HEK293 (cell line): ENCODE data around the gene HYDIN.
A peak's percentile ranks its signal among the peaks of the same experiment; 100 is the strongest.

Source experiments
- GLIS1 ChIP-seq: fragments of 450-650 bp; formaldehyde crosslinking; IDR thresholded peaks from 2 replicates; pipeline ENCODE4 v1.5.1; 2016; ENCODE audit warnings: missing biosample characterization, missing genetic modification characterization
- KLF1 ChIP-seq: fragments of 450-650 bp; formaldehyde crosslinking; IDR thresholded peaks from 2 replicates; pipeline ENCODE4 v1.5.1; 2016; ENCODE audit warnings: missing biosample characterization, missing genetic modification characterization
- KLF16 ChIP-seq: fragments of 450-650 bp; formaldehyde crosslinking; IDR thresholded peaks from 2 replicates; pipeline ENCODE4 v1.5.1; 2017; ENCODE audit warnings: missing biosample characterization, missing genetic modification characterization
- KLF9 ChIP-seq: fragments of 450-650 bp; formaldehyde crosslinking; IDR thresholded peaks from 2 replicates; pipeline ENCODE4 v1.5.1; 2016; ENCODE audit warnings: missing biosample characterization, missing genetic modification characterization, low read depth
- YY2 ChIP-seq: fragments of 450-650 bp; formaldehyde crosslinking; IDR thresholded peaks from 2 replicates; pipeline ENCODE4 v1.5.1; 2016; ENCODE audit warnings: missing biosample characterization, missing genetic modification characterization
- ZNF157 ChIP-seq: fragments of 450-650 bp; formaldehyde crosslinking; IDR thresholded peaks from 2 replicates; pipeline ENCODE4 v1.5.1; 2016; ENCODE audit warnings: missing biosample characterization, missing genetic modification characterization
- ZNF19 ChIP-seq: fragments of 450-650 bp; formaldehyde crosslinking; IDR thresholded peaks from 2 replicates; pipeline ENCODE4; 2016; ENCODE audit warnings: missing biosample characterization, missing genetic modification characterization, low read depth
- ZNF223 ChIP-seq: fragments of 450-650 bp; formaldehyde crosslinking; IDR thresholded peaks from 2 replicates; pipeline ENCODE4 v1.5.1; 2016; ENCODE audit warnings: missing biosample characterization, missing genetic modification characterization
- ZNF23 ChIP-seq: fragments of 450-650 bp; formaldehyde crosslinking; IDR thresholded peaks from 2 replicates; pipeline ENCODE4 v1.5.1; 2016; ENCODE audit warnings: missing biosample characterization, missing genetic modification characterization, borderline replicate concordance
- ZNF335 ChIP-seq: fragments of 450-650 bp; formaldehyde crosslinking; conservative IDR thresholded peaks from 2 replicates; pipeline ENCODE4 v1.5.1; 2016; ENCODE audit warnings: missing biosample characterization, missing genetic modification characterization
- ZNF354C ChIP-seq: fragments of 450-650 bp; formaldehyde crosslinking; IDR thresholded peaks from 2 replicates; pipeline ENCODE4 v1.5.1; 2016; ENCODE audit warnings: missing biosample characterization, missing genetic modification characterization, low read depth, borderline replicate concordance
- ZNF37A ChIP-seq: fragments of 450-650 bp; IDR thresholded peaks from 2 replicates; pipeline ENCODE4 v1.5.1; 2018; ENCODE audit warnings: missing biosample characterization, missing genetic modification characterization
- ZNF391 ChIP-seq: fragments of 450-650 bp; formaldehyde crosslinking; IDR thresholded peaks from 2 replicates; pipeline ENCODE4 v1.5.1; 2016; ENCODE audit warnings: low read depth, missing biosample characterization, missing genetic modification characterization, borderline replicate concordance
- ZNF398 ChIP-seq: fragments of 450-650 bp; formaldehyde crosslinking; IDR thresholded peaks from 2 replicates; pipeline ENCODE4 v1.5.1; 2017; ENCODE audit warnings: missing biosample characterization, missing genetic modification characterization
- ZNF426 ChIP-seq: fragments of 450-650 bp; formaldehyde crosslinking; IDR thresholded peaks from 2 replicates; pipeline ENCODE4 v1.5.1; 2017; ENCODE audit warnings: missing biosample characterization, missing genetic modification characterization, mild to moderate bottlenecking, inconsistent platforms, moderate library complexity
- ZNF513 ChIP-seq: fragments of 450-650 bp; IDR thresholded peaks from 2 replicates; pipeline ENCODE4 v1.5.1; 2018; ENCODE audit warnings: missing biosample characterization, missing genetic modification characterization
- ZNF514 ChIP-seq: fragments of 450-650 bp; formaldehyde crosslinking; IDR thresholded peaks from 2 replicates; pipeline ENCODE4 v1.5.1; 2016; ENCODE audit warnings: missing biosample characterization, missing genetic modification characterization
- ZNF530 ChIP-seq: fragments of 450-650 bp; formaldehyde crosslinking; IDR thresholded peaks from 2 replicates; pipeline ENCODE4 v1.5.1; 2016; ENCODE audit warnings: low read depth, missing biosample characterization, missing genetic modification characterization
- ZNF558 ChIP-seq: fragments of 450-650 bp; formaldehyde crosslinking; IDR thresholded peaks from 2 replicates; pipeline ENCODE4 v1.5.1; 2016; ENCODE audit warnings: missing biosample characterization, missing genetic modification characterization
- ZNF585B ChIP-seq: fragments of 450-650 bp; formaldehyde crosslinking; IDR thresholded peaks from 2 replicates; pipeline ENCODE4 v1.5.1; 2016; ENCODE audit warnings: missing biosample characterization, missing genetic modification characterization
- ZNF610 ChIP-seq: fragments of 450-650 bp; formaldehyde crosslinking; IDR thresholded peaks from 2 replicates; pipeline ENCODE4 v1.5.1; 2016; ENCODE audit warnings: missing biosample characterization, missing genetic modification characterization, borderline replicate concordance
- ZNF626 ChIP-seq: fragments of 450-650 bp; sonication (Bioruptor Pico); formaldehyde crosslinking; IDR thresholded peaks from 2 replicates; pipeline ENCODE4 v1.5.1; 2018; ENCODE audit warnings: missing biosample characterization, missing genetic modification characterization, inconsistent platforms
- ZNF658 ChIP-seq: fragments of 450-650 bp; formaldehyde crosslinking; IDR thresholded peaks from 2 replicates; pipeline ENCODE4; 2016; ENCODE audit warnings: missing biosample characterization, missing genetic modification characterization
- ZNF768 ChIP-seq: fragments of 450-650 bp; formaldehyde crosslinking; IDR thresholded peaks from 2 replicates; pipeline ENCODE4 v1.5.1; 2018; ENCODE audit warnings: missing biosample characterization, mild to moderate bottlenecking, missing genetic modification characterization
- ZNF830 ChIP-seq: fragments of 450-650 bp; IDR thresholded peaks from 2 replicates; pipeline ENCODE4 v1.5.0; 2018; ENCODE audit warnings: missing biosample characterization, missing genetic modification characterization, low read depth, mild to moderate bottlenecking, moderate library complexity
- TF ChIP-seq, protein P1 (sequence below): fragments of 450-650 bp; formaldehyde crosslinking; IDR thresholded peaks from 2 replicates; pipeline ENCODE4 v1.5.1; 2016; ENCODE audit warnings: missing biosample characterization, missing genetic modification characterization
- TF ChIP-seq, protein P2 (sequence below): fragments of 450-650 bp; formaldehyde crosslinking; IDR thresholded peaks from 2 replicates; pipeline ENCODE4 v1.5.1; 2016; ENCODE audit warnings: missing biosample characterization, missing genetic modification characterization
- TF ChIP-seq, protein P3 (sequence below): fragments of 450-650 bp; IDR thresholded peaks from 2 replicates; pipeline ENCODE4 v1.5.1; 2018; ENCODE audit warnings: missing biosample characterization, mild to moderate bottlenecking, missing genetic modification characterization
- TF ChIP-seq, protein P4 (sequence below): fragments of 450-650 bp; formaldehyde crosslinking; IDR thresholded peaks from 2 replicates; pipeline ENCODE4 v1.5.1; 2016; ENCODE audit warnings: missing biosample characterization, missing genetic modification characterization

HYDIN gene

GRCh38 chr16:70778901-70779309 is 451.6 kb downstream of the HYDIN start (continued):
- TF ChIP-seq ZNF354C (tag by site-specific recombination) (no peak), ZNF658 (tag by site-specific recombination) (no peak), ZNF398 (tag by site-specific recombination) (0 out of 2 replicates have a peak, but pooled peaks have one; percentile 12), KLF1 (tag by site-specific recombination) (peak; percentile 41; the same call in 1 of the 2 replicates), ZNF610 (tag by site-specific recombination) (peak; percentile 77; the same call in 1 of the 2 replicates), ZNF426 (tag by site-specific recombination) (no peak), ZNF768 (tag by site-specific recombination) (peak; percentile 97), GLIS1 (tag by site-specific recombination) (peak; percentile 74), ZNF223 (tag by site-specific recombination) (no peak), ZNF585B (tag by site-specific recombination) (no peak), YY2 (peak; percentile 69), ZNF157 (tag by site-specific recombination) (no peak), KLF9 (peak; percentile 23; the same call in 1 of the 2 replicates), KLF16 (tag by site-specific recombination) (peak; percentile 67; the same call in 1 of the 2 replicates), ZNF626 (tag by site-specific recombination) (peak; percentile 70; the same call in 1 of the 2 replicates), ZNF335 (tag by site-specific recombination) (peak; percentile 45), ZNF514 (no peak), ZNF37A (tag by site-specific recombination) (no peak), ZNF513 (tag by site-specific recombination) (peak; percentile 54; the same call in 1 of the 2 replicates), ZNF830 (tag by site-specific recombination) (no peak), ZNF19 (tag by site-specific recombination) (no peak), ZNF23 (tag by site-specific recombination) (no peak), ZNF530 (tag by site-specific recombination) (0 out of 2 replicates have a peak, but pooled peaks have one; percentile 35), ZNF558 (tag by site-specific recombination) (peak; percentile 44; the same call in 1 of the 2 replicates), ZNF391 (tag by site-specific recombination) (peak; percentile 79; the same call in 1 of the 2 replicates)
- TF ChIP-seq, protein P1, sequence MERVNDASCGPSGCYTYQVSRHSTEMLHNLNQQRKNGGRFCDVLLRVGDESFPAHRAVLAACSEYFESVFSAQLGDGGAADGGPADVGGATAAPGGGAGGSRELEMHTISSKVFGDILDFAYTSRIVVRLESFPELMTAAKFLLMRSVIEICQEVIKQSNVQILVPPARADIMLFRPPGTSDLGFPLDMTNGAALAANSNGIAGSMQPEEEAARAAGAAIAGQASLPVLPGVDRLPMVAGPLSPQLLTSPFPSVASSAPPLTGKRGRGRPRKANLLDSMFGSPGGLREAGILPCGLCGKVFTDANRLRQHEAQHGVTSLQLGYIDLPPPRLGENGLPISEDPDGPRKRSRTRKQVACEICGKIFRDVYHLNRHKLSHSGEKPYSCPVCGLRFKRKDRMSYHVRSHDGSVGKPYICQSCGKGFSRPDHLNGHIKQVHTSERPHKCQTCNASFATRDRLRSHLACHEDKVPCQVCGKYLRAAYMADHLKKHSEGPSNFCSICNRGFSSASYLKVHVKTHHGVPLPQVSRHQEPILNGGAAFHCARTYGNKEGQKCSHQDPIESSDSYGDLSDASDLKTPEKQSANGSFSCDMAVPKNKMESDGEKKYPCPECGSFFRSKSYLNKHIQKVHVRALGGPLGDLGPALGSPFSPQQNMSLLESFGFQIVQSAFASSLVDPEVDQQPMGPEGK, result 0 out of 2 replicates have a peak, but pooled peaks have one; percentile 22
- TF ChIP-seq, protein P2, sequence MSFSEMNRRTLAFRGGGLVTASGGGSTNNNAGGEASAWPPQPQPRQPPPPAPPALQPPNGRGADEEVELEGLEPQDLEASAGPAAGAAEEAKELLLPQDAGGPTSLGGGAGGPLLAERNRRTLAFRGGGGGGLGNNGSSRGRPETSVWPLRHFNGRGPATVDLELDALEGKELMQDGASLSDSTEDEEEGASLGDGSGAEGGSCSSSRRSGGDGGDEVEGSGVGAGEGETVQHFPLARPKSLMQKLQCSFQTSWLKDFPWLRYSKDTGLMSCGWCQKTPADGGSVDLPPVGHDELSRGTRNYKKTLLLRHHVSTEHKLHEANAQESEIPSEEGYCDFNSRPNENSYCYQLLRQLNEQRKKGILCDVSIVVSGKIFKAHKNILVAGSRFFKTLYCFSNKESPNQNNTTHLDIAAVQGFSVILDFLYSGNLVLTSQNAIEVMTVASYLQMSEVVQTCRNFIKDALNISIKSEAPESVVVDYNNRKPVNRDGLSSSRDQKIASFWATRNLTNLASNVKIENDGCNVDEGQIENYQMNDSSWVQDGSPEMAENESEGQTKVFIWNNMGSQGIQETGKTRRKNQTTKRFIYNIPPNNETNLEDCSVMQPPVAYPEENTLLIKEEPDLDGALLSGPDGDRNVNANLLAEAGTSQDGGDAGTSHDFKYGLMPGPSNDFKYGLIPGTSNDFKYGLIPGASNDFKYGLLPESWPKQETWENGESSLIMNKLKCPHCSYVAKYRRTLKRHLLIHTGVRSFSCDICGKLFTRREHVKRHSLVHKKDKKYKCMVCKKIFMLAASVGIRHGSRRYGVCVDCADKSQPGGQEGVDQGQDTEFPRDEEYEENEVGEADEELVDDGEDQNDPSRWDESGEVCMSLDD (tag by site-specific recombination), result no peak
- TF ChIP-seq, protein P3, sequence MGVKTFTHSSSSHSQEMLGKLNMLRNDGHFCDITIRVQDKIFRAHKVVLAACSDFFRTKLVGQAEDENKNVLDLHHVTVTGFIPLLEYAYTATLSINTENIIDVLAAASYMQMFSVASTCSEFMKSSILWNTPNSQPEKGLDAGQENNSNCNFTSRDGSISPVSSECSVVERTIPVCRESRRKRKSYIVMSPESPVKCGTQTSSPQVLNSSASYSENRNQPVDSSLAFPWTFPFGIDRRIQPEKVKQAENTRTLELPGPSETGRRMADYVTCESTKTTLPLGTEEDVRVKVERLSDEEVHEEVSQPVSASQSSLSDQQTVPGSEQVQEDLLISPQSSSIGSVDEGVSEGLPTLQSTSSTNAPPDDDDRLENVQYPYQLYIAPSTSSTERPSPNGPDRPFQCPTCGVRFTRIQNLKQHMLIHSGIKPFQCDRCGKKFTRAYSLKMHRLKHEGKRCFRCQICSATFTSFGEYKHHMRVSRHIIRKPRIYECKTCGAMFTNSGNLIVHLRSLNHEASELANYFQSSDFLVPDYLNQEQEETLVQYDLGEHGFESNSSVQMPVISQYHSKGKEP (tag by site-specific recombination), result peak; percentile 73
- TF ChIP-seq, protein P4, sequence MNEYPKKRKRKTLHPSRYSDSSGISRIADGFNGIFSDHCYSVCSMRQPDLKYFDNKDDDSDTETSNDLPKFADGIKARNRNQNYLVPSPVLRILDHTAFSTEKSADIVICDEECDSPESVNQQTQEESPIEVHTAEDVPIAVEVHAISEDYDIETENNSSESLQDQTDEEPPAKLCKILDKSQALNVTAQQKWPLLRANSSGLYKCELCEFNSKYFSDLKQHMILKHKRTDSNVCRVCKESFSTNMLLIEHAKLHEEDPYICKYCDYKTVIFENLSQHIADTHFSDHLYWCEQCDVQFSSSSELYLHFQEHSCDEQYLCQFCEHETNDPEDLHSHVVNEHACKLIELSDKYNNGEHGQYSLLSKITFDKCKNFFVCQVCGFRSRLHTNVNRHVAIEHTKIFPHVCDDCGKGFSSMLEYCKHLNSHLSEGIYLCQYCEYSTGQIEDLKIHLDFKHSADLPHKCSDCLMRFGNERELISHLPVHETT (tag by site-specific recombination), result peak; percentile 78
